Mesenchymal stem cell (in vitro differentiated cells and primary cell): ENCODE results near the gene MYCBPAP.

ENCODE experiments used
- DNase-seq: peaks from one replicate; pipeline ENCODE4 v3.0.0-alpha.2; 2013
- H2AFZ ChIP-seq: one replicate; pipeline ENCODE4 v1.6.1; 2013; ENCODE audit warnings: low read depth, mild to moderate bottlenecking, control low read depth, inconsistent platforms, low read length, moderate library complexity
- H2AK5ac ChIP-seq: 2 replicates; pipeline ENCODE4 v1.6.1; 2013; ENCODE audit warnings: low read length, moderate library complexity, mild to moderate bottlenecking, inconsistent platforms; ENCODE audit not compliant: severe bottlenecking
- H2BK120ac ChIP-seq: one replicate; pipeline ENCODE4 v1.6.1; 2013; ENCODE audit warnings: low read depth, mild to moderate bottlenecking, inconsistent platforms, low read length, moderate library complexity
- H2BK12ac ChIP-seq, 2 experiments: one replicate each; pipeline ENCODE4 v1.6.1; 2013; ENCODE audit warnings: inconsistent platforms in 2 of 2, low read length in 2 of 2, mild to moderate bottlenecking in 2 of 2, moderate library complexity in 2 of 2, control low read depth in 1 of 2
- H2BK15ac ChIP-seq: one replicate; pipeline ENCODE4 v1.6.1; 2013; ENCODE audit warnings: mild to moderate bottlenecking, low read depth, inconsistent platforms; ENCODE audit not compliant: poor library complexity, severe bottlenecking
- H2BK5ac ChIP-seq: 2 replicates; pipeline ENCODE4 v1.6.1; 2013; ENCODE audit warnings: low read depth, mild to moderate bottlenecking, low read length, control low read depth, inconsistent platforms; ENCODE audit not compliant: poor library complexity, severe bottlenecking
- H3K14ac ChIP-seq, 2 experiments: one replicate each; pipeline ENCODE4 v1.6.1; 2013; ENCODE audit warnings: inconsistent platforms in 2 of 2, low read length in 2 of 2, control low read depth in 1 of 2, mild to moderate bottlenecking in 1 of 2, moderate library complexity in 1 of 2
- H3K18ac ChIP-seq, 2 experiments: one replicate each; pipeline ENCODE4 v1.6.1; 2013; ENCODE audit warnings: inconsistent platforms in 2 of 2, low read length in 2 of 2, control low read depth in 1 of 2, low read depth in 1 of 2, mild to moderate bottlenecking in 1 of 2
- H3K23ac ChIP-seq, 2 experiments: one replicate each; pipeline ENCODE4 v1.6.1; 2013; ENCODE audit warnings: inconsistent platforms in 2 of 2, low read length in 2 of 2, mild to moderate bottlenecking in 2 of 2, moderate library complexity in 2 of 2, control low read depth in 1 of 2
- H3K27ac ChIP-seq: 2 replicates; pipeline ENCODE4 v1.5.1; 2013; ENCODE audit warnings: mild to moderate bottlenecking, moderate library complexity, low read length, control low read depth, inconsistent platforms; ENCODE audit not compliant: poor library complexity, severe bottlenecking
- H3K27me3 ChIP-seq, 2 experiments: 2 replicates each; pipeline versions ENCODE4 v1.6.1 to v1.7.0; 2013; ENCODE audit warnings: low read length in 2 of 2, mild to moderate bottlenecking in 2 of 2, moderate library complexity in 2 of 2, control low read depth in 1 of 2, inconsistent platforms in 1 of 2; ENCODE audit not compliant: control insufficient read depth in 1 of 2, insufficient read depth in 1 of 2
- H3K36me3 ChIP-seq, 2 experiments: 2 replicates each; pipeline versions ENCODE4 v1.6.1 to v1.7.0; 2013; ENCODE audit warnings: low read length in 2 of 2, control low read depth in 1 of 2, inconsistent platforms in 1 of 2, low read depth in 1 of 2, mild to moderate bottlenecking in 1 of 2; ENCODE audit not compliant: insufficient read depth in 2 of 2, control insufficient read depth in 1 of 2
- H3K4ac ChIP-seq, 2 experiments: one replicate each; pipeline ENCODE4 v1.6.1; 2013; ENCODE audit warnings: inconsistent platforms in 2 of 2, low read length in 2 of 2, mild to moderate bottlenecking in 2 of 2, moderate library complexity in 2 of 2, control low read depth in 1 of 2, low read depth in 1 of 2
- H3K4me1 ChIP-seq: 2 replicates; pipeline ENCODE4 v1.6.1; 2013; ENCODE audit warnings: low read depth, low read length, control low read depth; ENCODE audit not compliant: control insufficient read depth, insufficient read depth
- H3K4me2 ChIP-seq: 2 replicates; pipeline ENCODE4 v1.6.1; 2013; ENCODE audit warnings: low read length, mild to moderate bottlenecking, inconsistent platforms; ENCODE audit not compliant: poor library complexity, severe bottlenecking
- H3K4me3 ChIP-seq, 2 experiments: 2 replicates each; pipeline versions ENCODE4 v1.5.1 to v1.7.0; 2013; ENCODE audit warnings: low read length in 2 of 2, mild to moderate bottlenecking in 2 of 2, control low read depth in 1 of 2, low read depth in 1 of 2; ENCODE audit not compliant: insufficient read depth in 1 of 2
- H3K79me1 ChIP-seq: replicated peaks from 2 replicates; pipeline ENCODE4 v1.6.1; 2013; ENCODE audit warnings: mild to moderate bottlenecking, control low read depth, low read length, inconsistent platforms; ENCODE audit not compliant: poor library complexity, severe bottlenecking
- H3K9ac ChIP-seq: 2 replicates; pipeline ENCODE4 v1.7.0; 2013; ENCODE audit warnings: mild to moderate bottlenecking, low read length, moderate library complexity
- H3K9me3 ChIP-seq: 2 replicates; pipeline ENCODE4 v1.7.0; 2013; ENCODE audit warnings: mild to moderate bottlenecking, low read length; ENCODE audit not compliant: control insufficient read depth
- H4K8ac ChIP-seq: one replicate; pipeline ENCODE4 v1.6.1; 2013; ENCODE audit warnings: inconsistent platforms, mild to moderate bottlenecking, low read length, moderate library complexity
- H4K91ac ChIP-seq: one replicate; pipeline ENCODE4 v1.6.1; 2013; ENCODE audit warnings: mild to moderate bottlenecking, low read length, inconsistent platforms
- WGBS: methylation state at CpG from one replicate; pipeline ENCODE4 v1.1.7; 2013; ENCODE audit warnings: mixed read lengths; 5-methylcytosine and 5-hydroxymethylcytosine counted together

The MYCBPAP gene

GRCh38 chr17:50579399-50579798 is 71.2 kb downstream of the MYCBPAP start:
- Histone ChIP-seq H3K9ac (no peak overlapping the region), H2AK5ac (no peak overlapping the region), H3K18ac (no peak overlapping the region), H3K14ac (no peak overlapping the region), H2BK5ac (no peak overlapping the region), H3K4me2 (no peak overlapping the region), H3K9me3 (no peaks in the 10 kb centered on the region), H2BK120ac (no peak overlapping the region), H3K4ac (no peak overlapping the region), H2BK15ac (no peak overlapping the region), H2AFZ (no peak overlapping the region), H3K27me3 (peaks cover 26 to 70% of the 10 kb centered on the region in 2 experiments), H3K27ac (no peak overlapping the region), H3K36me3 (no peaks in the 10 kb centered on the region), H4K91ac (no peak overlapping the region), H3K23ac (no peak overlapping the region), H2BK12ac (no peak overlapping the region), H3K79me1 (no peaks in the 10 kb centered on the region), H3K4me1 (peaks cover 13% of the 10 kb centered on the region), H4K8ac (no peak overlapping the region), H3K4me3 (no peak overlapping the region)
- no peak for DNase-seq
- 70% methylated on average over 3 of the region's 7 CpGs for WGBS

GRCh38 chr17:50580646-50581045 is 72.4 kb downstream of the MYCBPAP start:
- Histone ChIP-seq H3K27me3 (peaks cover 34 to 80% of the 10 kb centered on the region in 2 experiments), H2BK5ac (no peak overlapping the region), H3K4me2 (no peak overlapping the region), H2BK12ac (no peak overlapping the region), H2BK15ac (no peak overlapping the region), H3K27ac (no peak overlapping the region), H3K18ac (no peak overlapping the region), H3K23ac (no peak overlapping the region), H3K14ac (no peak overlapping the region), H3K4me3 (no peak overlapping the region), H3K4me1 (peaks cover 15% of the 10 kb centered on the region), H4K8ac (no peak overlapping the region), H2BK120ac (no peak overlapping the region), H2AFZ (no peak overlapping the region), H3K36me3 (no peaks in the 10 kb centered on the region), H3K79me1 (no peaks in the 10 kb centered on the region), H2AK5ac (no peak overlapping the region), H3K4ac (no peak overlapping the region), H3K9me3 (no peaks in the 10 kb centered on the region), H4K91ac (no peak overlapping the region), H3K9ac (no peak overlapping the region)
- DNase-seq: no peak
- 92% methylated on average over 9 of the region's 9 CpGs for WGBS
